Measurements from ENCODE around the gene STAT6. TPM values are rescaled to one million over a fixed set of nuclear protein-coding genes. Genes with fewer than 3 reads are reported as not detected.

STAT6 gene
- total RNA-seq, 1 experiment from 2014 or later = 52.3 TPM

GRCh38 chr12:57105011-57105753, 6.0 kb downstream of the STAT6 start:
- CTCF ChIA-PET = no interaction called here
- H3K36me3 ChIP-seq (ENCODE audit: control insufficient read depth, insufficient read depth, low read length) = no peaks in the 10 kb centered on the region
- DNase-seq (ENCODE audit: low read depth, low spot score) (no peak), ATAC-seq (no peak)
- in situ Hi-C loops (cut with HindIII; ENCODE audit: low pct_unique_long_range_greater_than_20kb, low sequenced_read_pairs) = no loop called here
- no peak overlapping the region for H3K4me3 ChIP-seq (ENCODE audit: low read depth in 2 of 2, low read length in 2 of 2)
- H3K27ac ChIP-seq (ENCODE audit: low read length) = no peak overlapping the region
- no peaks in the 10 kb centered on the region for H3K27me3 ChIP-seq (ENCODE audit: control insufficient read depth, insufficient read depth, low read length)
- no TSS peak for BruUV-seq (replicated peaks)
- POLR2A ChIA-PET = interaction anchor here (1.1 kb wide), 1 partner anchor 82 kb away, joined by 7 read pairs; no protein-coding TSS in a partner anchor
- TF ChIP-seq REST (IDR thresholded peaks at IDR 0.05; ENCODE audit: insufficient read depth in 1 of 2, low read depth in 2 of 2, low read length in 1 of 2) (no peak), CTCF (IDR thresholded peaks at IDR 0.05) (no peak), SIN3A (IDR thresholded peaks at IDR 0.05; ENCODE audit: borderline replicate concordance, insufficient read depth, low read depth, low read length) (no peak), TCF7L2 (IDR thresholded peaks at IDR 0.05; ENCODE audit: low read depth, low read length) (no peak), POLR2AphosphoS5 (IDR thresholded peaks at IDR 0.05; ENCODE audit: low read depth, low read length) (no peak)
- intact Hi-C loops (cut with micrococcal nuclease; ENCODE audit: unreplicated experiment) = no loop called here
- no peaks in the 10 kb centered on the region for H3K9me3 ChIP-seq (ENCODE audit: control insufficient read depth, insufficient read depth, low read depth, low read length)
- peaks cover 9% of the 10 kb centered on the region; the same call in 1 of the 2 replicates for H3K4me1 ChIP-seq (ENCODE audit: control insufficient read depth, insufficient read depth, low read length)

GRCh38 chr12:57104292-57104910, 6.8 kb downstream of the STAT6 start:
- no peak overlapping the region for H3K4me3 ChIP-seq (ENCODE audit: low read depth in 2 of 2, low read length in 2 of 2)
- H3K27me3 ChIP-seq (ENCODE audit: control insufficient read depth, insufficient read depth, low read length) = no peaks in the 10 kb centered on the region
- H3K27ac ChIP-seq (ENCODE audit: low read length) = no peak overlapping the region
- no TSS peak for BruUV-seq (replicated peaks)
- no peaks in the 10 kb centered on the region for H3K9me3 ChIP-seq (ENCODE audit: control insufficient read depth, insufficient read depth, low read depth, low read length)
- no peak for TF ChIP-seq SIN3A (IDR thresholded peaks at IDR 0.05; ENCODE audit: borderline replicate concordance, insufficient read depth, low read depth, low read length)
- no peak for TF ChIP-seq REST (IDR thresholded peaks at IDR 0.05; ENCODE audit: insufficient read depth in 1 of 2, low read depth in 2 of 2, low read length in 1 of 2)
- TF ChIP-seq TCF7L2 (IDR thresholded peaks at IDR 0.05; ENCODE audit: low read depth, low read length) = no peak
- TF ChIP-seq POLR2AphosphoS5 (IDR thresholded peaks at IDR 0.05; ENCODE audit: low read depth, low read length) = no peak
- peaks cover 4% of the 10 kb centered on the region; the same call in 1 of the 2 replicates for H3K4me1 ChIP-seq (ENCODE audit: control insufficient read depth, insufficient read depth, low read length)
- intact Hi-C loops (cut with micrococcal nuclease; ENCODE audit: unreplicated experiment) = no loop called here
- no peak for ATAC-seq
- no peaks in the 10 kb centered on the region for H3K36me3 ChIP-seq (ENCODE audit: control insufficient read depth, insufficient read depth, low read length)
- CTCF ChIA-PET = no interaction called here
- in situ Hi-C loops (cut with HindIII; ENCODE audit: low pct_unique_long_range_greater_than_20kb, low sequenced_read_pairs) = no loop called here
- POLR2A ChIA-PET = interaction anchor here (1.1 kb wide), 1 partner anchor 81 kb away, joined by 7 read pairs; no protein-coding TSS in a partner anchor
- DNase-seq (ENCODE audit: low read depth, low spot score) = no peak

Data from Panc1 (cell line).